ENCODE data around the gene PAQR5. TPM values are rescaled to one million over a fixed set of nuclear protein-coding genes. Genes with fewer than 3 reads are reported as not detected.

PAQR5 gene
- total RNA-seq, 4 donors from 2014 or later, result 0.27 to 2.6 (median 1.4) TPM

DNA sequence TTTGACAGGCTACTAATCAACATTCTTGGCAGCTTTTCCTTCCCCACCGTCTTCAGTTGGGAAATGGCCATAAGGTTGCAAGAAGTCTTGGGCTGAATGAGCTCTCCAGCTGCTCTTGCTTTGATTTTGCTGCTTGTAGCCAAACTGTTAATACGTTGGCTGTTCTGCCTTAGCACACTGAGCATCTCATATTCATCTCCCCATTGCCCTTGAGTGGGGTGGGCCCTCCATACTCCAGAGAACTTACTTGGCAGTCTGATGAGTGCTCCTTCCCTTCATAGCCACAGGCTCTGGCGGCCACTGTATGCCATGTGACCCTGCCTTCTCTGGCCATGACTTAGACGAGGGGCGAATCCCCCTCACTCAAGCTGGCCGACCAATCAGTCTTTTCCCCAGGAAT is 25.8 kb upstream of the PAQR5 start:
- ATAC-seq, result no peak
- no peaks in the 10 kb centered on the region for H3K4me1 ChIP-seq
- H3K27ac ChIP-seq, result no peak overlapping the region
- 32 to 60% methylated on average over 2 to 3 of the region's 6 CpGs for WGBS, 2 donors (ENCODE audit: low coverage in 1 of 2)
- H3K9me3 ChIP-seq, result no peaks in the 10 kb centered on the region
- TF ChIP-seq POLR2AphosphoS5 (IDR thresholded peaks at IDR 0.05), result no peak
- TF ChIP-seq POLR2A (IDR thresholded peaks at IDR 0.05), result no peak
- TF ChIP-seq, protein P1, sequence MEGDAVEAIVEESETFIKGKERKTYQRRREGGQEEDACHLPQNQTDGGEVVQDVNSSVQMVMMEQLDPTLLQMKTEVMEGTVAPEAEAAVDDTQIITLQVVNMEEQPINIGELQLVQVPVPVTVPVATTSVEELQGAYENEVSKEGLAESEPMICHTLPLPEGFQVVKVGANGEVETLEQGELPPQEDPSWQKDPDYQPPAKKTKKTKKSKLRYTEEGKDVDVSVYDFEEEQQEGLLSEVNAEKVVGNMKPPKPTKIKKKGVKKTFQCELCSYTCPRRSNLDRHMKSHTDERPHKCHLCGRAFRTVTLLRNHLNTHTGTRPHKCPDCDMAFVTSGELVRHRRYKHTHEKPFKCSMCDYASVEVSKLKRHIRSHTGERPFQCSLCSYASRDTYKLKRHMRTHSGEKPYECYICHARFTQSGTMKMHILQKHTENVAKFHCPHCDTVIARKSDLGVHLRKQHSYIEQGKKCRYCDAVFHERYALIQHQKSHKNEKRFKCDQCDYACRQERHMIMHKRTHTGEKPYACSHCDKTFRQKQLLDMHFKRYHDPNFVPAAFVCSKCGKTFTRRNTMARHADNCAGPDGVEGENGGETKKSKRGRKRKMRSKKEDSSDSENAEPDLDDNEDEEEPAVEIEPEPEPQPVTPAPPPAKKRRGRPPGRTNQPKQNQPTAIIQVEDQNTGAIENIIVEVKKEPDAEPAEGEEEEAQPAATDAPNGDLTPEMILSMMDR (IDR thresholded peaks at IDR 0.05), result no peak
- no peak for TF ChIP-seq EP300 (IDR thresholded peaks at IDR 0.05)
- H3K27me3 ChIP-seq, result no peaks in the 10 kb centered on the region
- H3K36me3 ChIP-seq, result peaks cover 0 to 12% of the 10 kb centered on the region in 2 donors
- H3K4me3 ChIP-seq, result no peak overlapping the region

DNA sequence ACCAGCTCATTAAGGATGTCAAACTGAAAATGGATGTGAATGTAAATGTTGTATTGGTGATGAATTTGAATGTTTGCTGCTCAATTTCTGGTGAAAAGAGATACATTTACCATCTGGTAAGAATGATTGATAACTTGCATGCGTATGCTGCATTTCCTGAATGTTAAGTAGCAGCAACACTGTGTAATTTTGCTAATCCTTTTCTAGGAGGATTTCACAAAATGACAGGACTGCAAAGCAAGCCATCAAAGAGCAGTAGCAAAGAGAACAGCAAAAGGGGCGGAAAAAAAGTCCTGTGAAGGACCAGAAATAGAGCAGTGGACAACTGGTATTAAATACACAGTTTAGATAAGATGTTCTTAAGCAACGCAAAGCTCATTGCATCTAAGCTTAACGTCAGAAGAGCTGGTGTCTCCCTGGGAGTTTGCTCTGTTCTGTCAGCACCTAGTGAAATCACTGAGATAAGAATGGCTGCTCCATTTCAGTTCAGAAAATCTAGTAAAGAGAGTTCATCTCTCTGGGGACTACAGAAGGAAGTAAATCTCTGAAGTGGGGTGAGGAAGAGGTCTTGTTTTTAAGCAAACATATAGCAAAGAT is 23.5 kb upstream of the PAQR5 start:
- 48 to 62% methylated on average over 4 of the region's 4 CpGs for WGBS, 2 donors (ENCODE audit: low coverage in 1 of 2)
- no peak overlapping the region for H3K4me3 ChIP-seq
- H3K4me1 ChIP-seq, result no peaks in the 10 kb centered on the region
- no peak for ATAC-seq
- TF ChIP-seq EP300 (IDR thresholded peaks at IDR 0.05) (no peak), POLR2AphosphoS5 (IDR thresholded peaks at IDR 0.05) (no peak), POLR2A (IDR thresholded peaks at IDR 0.05) (no peak)
- TF ChIP-seq, protein P1 (IDR thresholded peaks at IDR 0.05), result no peak
- peaks cover 5% of the 10 kb centered on the region for H3K27me3 ChIP-seq
- no peak overlapping the region for H3K27ac ChIP-seq
- H3K9me3 ChIP-seq, result no peaks in the 10 kb centered on the region
- H3K36me3 ChIP-seq, result no peaks in the 10 kb centered on the region

DNA sequence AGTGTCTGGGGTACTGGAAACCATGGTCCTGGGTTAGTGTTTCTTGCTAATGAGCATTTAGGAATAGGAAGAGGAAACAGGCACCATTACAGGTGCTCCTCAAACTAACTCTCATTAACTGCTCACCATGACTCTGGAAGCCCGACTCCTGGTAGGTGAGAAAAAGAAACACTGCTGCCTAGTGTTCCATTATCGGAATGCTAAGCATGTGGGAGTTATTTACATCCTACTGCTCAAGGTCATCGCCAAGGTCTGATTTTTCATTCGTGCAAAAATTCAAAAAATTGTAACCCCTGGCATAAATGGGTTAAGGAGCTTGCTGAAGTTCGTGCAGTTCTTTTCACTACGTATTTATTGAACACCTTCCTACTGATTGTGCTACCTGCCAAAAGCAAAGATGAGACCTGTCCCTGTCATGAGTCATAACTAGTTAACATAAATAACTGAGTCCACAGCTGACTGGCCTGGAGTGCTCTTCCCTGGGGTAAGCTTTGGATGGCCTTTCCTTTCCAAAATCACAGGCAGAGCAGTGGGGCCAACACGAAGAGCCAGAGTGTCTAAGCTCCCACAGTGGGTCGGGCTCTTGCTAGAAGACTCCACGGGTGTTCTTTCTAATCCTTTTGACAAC is 22.7 kb upstream of the PAQR5 start:
- no peak for ATAC-seq
- TF ChIP-seq POLR2A (IDR thresholded peaks at IDR 0.05) (no peak), EP300 (IDR thresholded peaks at IDR 0.05) (no peak), POLR2AphosphoS5 (IDR thresholded peaks at IDR 0.05) (no peak)
- TF ChIP-seq, protein P1 (IDR thresholded peaks at IDR 0.05), result no peak
- Histone ChIP-seq H3K4me3 (no peak overlapping the region), H3K27me3 (peaks cover 5% of the 10 kb centered on the region), H3K9me3 (no peaks in the 10 kb centered on the region), H3K36me3 (no peaks in the 10 kb centered on the region), H3K27ac (no peak overlapping the region), H3K4me1 (no peaks in the 10 kb centered on the region)
- 61 to 62% methylated on average over 6 to 9 of the region's 9 CpGs for WGBS, 2 donors (ENCODE audit: low coverage in 1 of 2)

DNA sequence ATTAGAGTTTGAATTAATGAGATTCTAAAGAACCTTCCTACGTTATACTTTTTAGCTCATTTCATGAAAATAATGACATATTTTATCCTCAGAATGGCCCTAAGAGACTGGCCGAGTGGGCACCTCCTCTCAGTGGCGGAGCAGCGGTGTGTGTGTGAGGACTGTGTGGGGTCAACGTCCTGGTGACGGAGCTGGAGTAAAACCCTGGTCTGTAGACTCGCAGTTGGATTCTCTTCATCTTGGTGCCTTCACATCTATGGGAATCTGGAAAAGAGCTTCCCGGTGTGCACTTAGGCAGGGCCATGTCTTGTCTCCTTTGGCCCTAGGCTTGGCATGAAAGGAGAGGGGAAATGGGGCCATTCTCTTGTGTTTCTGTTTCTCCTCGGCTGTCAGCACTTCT is 21.4 kb upstream of the PAQR5 start:
- TF ChIP-seq POLR2A (IDR thresholded peaks at IDR 0.05) (no peak), EP300 (IDR thresholded peaks at IDR 0.05) (no peak), POLR2AphosphoS5 (IDR thresholded peaks at IDR 0.05) (no peak)
- TF ChIP-seq, protein P1 (IDR thresholded peaks at IDR 0.05), result no peak
- WGBS, 2 donors (ENCODE audit: low coverage in 1 of 2), result 57 to 85% methylated on average over 3 to 9 of the region's 9 CpGs

DNA sequence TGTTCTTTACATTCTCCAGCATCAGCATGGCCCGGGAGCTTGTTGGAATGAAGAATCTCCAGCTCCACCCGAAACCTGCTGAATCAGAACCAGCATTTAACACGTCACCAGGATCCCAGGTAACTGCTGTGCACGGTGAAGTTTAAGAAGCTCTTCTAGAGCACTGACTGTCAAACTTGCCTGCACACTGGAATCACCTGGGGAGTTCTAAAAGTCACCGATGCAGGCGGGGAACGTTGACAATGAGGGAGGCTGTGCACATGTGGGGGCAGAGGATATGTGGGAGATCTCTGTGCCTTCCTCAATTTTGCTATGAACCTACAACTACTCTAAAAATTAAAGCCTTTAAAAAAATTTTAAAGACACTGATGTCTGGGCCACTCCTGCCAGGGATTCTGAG is 19.1 kb upstream of the PAQR5 start:
- no peaks in the 10 kb centered on the region for H3K36me3 ChIP-seq
- H3K9me3 ChIP-seq, result no peaks in the 10 kb centered on the region
- H3K27me3 ChIP-seq, result peaks cover 15% of the 10 kb centered on the region
- ATAC-seq, result no peak
- TF ChIP-seq POLR2AphosphoS5 (IDR thresholded peaks at IDR 0.05), result no peak
- TF ChIP-seq EP300 (IDR thresholded peaks at IDR 0.05), result no peak
- TF ChIP-seq, protein P1 (IDR thresholded peaks at IDR 0.05), result no peak
- no peak for TF ChIP-seq POLR2A (IDR thresholded peaks at IDR 0.05)
- H3K4me1 ChIP-seq, result no peaks in the 10 kb centered on the region
- no peak overlapping the region for H3K27ac ChIP-seq
- WGBS, 2 donors (ENCODE audit: low coverage in 1 of 2), result 80 to 100% methylated on average over 2 to 4 of the region's 7 CpGs
- no peak overlapping the region for H3K4me3 ChIP-seq

More for the DNA sequence above, 21.4 kb upstream of the PAQR5 start:
- Histone ChIP-seq H3K4me3 (no peak overlapping the region), H3K4me1 (no peaks in the 10 kb centered on the region), H3K36me3 (no peaks in the 10 kb centered on the region), H3K27me3 (peaks cover 5% of the 10 kb centered on the region), H3K9me3 (no peaks in the 10 kb centered on the region), H3K27ac (no peak overlapping the region)
- ATAC-seq, result no peak

Data from gastroesophageal sphincter (tissue), 4 donors.